GM10266 (cell line): ENCODE data around the gene QARS1.

ENCODE experiments used
- DNase-seq: peaks from one replicate; pipeline ENCODE4 v3.0.0; 2012; ENCODE audit errors: extremely low spot score
- CTCF ChIP-seq: IDR thresholded peaks from 2 replicates; pipeline ENCODE4 v1.5.1; 2012; ENCODE audit warnings: mild to moderate bottlenecking, low read depth; ENCODE audit not compliant: control insufficient read depth, insufficient read depth; ENCODE audit errors: missing control alignments

The QARS1 gene

DNA sequence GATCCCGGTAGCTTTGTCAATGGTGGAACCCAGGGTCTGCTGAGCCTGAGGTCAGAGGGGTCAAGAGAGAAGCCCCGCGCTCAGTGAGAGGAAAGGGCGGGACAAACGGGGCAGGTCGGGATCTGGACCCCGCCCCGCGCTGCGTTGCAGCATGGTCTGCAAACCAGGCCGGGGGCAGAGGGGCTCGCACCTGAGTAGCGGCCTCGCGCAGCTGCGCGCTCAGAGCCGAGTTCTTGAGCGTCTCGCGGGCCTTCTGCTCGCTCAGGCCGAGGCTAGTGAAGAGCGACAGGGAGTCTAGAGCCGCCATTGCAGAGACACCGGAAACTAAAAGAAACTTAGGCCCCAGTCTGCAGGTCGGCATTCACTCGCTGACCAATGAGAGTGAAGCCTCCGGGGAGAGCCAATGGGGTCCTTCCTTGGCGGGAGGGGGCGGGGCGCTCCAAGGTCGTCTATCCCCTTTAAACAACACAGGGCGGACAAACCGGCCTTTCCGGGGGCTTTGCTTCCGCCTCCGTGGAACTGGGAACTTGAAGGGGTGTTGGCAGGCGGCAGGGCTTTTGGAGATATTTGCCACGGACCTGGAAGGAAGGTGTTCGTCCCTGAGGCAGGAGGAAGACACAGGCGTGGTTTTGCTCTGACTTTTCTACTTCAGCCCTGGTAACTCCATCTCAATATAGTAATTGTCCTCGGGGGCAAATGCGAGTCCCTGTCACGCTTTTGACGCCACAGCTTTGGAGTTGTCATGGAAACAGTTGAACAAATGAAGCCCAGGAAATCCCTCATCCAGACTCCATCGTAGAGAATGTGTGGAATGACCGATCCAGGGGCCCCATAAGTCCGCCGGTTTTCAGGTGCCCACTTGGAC lies at the start of gene QARS1:
QARS1 (minus strand) TSS at position 331 of the 865 bp plus-strand sequence; CDS start at position 307, 24 bp downstream.
- no peak for TF ChIP-seq CTCF
- DNase-seq = peak; percentile 96

DNA sequence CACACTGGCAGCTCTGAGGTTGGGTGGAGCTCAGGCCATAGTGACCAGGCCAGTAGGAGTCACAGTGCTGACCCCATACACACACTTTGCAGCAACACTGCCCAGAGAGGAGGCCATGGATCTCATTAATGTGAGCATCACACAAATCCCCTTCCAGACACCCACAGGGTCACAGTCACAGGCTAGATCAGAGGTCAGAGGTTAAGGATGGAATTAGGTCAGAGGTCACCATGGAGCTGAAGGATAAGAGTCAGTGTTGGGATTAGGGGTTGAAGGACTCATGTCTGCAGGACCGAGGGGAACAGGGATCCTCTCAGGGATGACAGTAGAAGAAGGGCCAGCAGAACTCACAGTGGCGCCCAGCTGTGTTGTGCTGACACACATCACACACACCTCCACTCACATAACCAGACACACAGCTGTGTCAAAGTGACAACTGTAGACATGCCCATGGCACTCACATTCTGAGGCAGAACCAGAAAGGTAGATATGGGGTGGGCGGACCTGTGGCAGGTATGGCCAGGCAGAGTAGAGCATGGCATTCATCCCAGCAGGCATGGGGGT lies 48.9 kb upstream of the QARS1 start:
- TF ChIP-seq CTCF = no peak
- DNase-seq = no peak

DNA sequence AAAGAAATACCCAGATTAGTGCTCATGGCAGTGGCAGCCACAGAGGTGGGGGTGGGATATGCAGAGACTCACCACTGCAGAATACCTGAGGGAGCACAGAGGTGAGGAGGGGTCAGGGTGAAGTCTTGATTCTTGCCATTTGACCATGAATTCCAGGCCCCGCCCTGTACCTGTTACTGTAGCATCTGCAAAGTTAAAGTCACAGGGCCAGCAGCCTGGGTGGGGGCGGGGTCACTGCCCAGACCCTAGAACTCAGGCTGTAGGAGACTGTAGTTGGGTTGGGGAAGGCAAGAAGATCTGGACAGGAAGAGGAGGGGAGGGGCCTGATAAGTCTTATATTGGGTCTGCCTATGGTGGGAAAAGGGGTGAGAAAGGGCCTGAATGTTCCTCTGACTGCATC lies 47.1 kb upstream of the QARS1 start:
- TF ChIP-seq CTCF = no peak
- DNase-seq = no peak

DNA sequence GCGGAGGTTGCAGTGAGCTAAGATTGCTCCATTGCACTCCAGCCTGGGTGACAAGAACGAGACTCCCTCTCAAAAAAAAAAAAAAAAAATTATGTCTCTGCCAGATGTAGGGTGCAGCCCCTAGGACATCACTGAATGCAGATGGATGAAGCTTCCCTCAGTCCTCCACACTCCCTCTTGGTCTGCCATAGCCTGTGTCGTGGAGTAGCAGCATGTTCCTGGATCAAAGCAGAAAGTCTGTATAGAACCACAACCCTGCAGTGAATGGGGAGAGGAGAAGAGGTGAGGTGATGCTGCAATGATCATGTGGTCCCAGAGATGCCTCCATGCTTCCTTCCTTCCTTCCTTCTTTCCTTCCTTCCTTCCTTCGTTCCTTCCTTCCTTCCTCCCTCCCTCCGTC lies 43.6 kb upstream of the QARS1 start:
- no peak for TF ChIP-seq CTCF
- no peak for DNase-seq

DNA sequence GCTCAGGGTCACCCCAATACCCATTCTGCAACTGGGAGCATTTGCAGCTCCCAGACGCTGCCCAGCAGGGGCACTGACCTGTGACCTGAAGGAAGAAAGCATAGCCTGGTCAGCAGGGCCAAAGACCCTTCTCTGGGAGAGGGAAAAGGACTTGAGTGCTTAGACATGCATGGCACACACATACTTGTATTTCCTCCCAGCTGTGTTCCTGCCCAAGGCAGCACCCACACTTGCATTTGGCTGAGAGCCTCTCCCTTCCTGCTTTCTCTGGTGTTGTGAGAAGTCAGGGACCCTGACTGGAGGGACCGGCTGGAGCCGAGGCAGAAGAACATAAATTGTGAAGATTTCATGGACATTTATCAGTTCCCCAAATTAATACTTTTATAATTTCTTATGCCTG lies 35.5 kb upstream of the QARS1 start:
- no peak for DNase-seq
- no peak for TF ChIP-seq CTCF

GRCh38 chr3:49135499-49135898 lies 30.9 kb upstream of the QARS1 start:
- TF ChIP-seq CTCF = no peak
- no peak for DNase-seq
